Fibroblast of skin of back (primary cell): ENCODE results near the gene NBAS.

Experiments used
- DNase-seq: peaks from one replicate; pipeline ENCODE4 v3.0.0-alpha.2; 2013

NBAS gene

GRCh38 chr2:15205562-15205961, 355.6 kb downstream of the NBAS start:
- no peak for DNase-seq

- DNase-seq, result no peak
These were observed 360.1 kb downstream of the NBAS start for GRCh38 chr2:15201009-15201408.

GRCh38 chr2:15200581-15200980, 360.6 kb downstream of the NBAS start:
- DNase-seq, result no peak

GRCh38 chr2:15198051-15198450, 363.1 kb downstream of the NBAS start:
- no peak for DNase-seq

GRCh38 chr2:15195813-15196212, 365.3 kb downstream of the NBAS start:
- no peak for DNase-seq

GRCh38 chr2:15191789-15192188, 369.3 kb downstream of the NBAS start:
- no peak for DNase-seq

GRCh38 chr2:15189216-15189615, 371.9 kb downstream of the NBAS start:
- DNase-seq, result no peak

- no peak for DNase-seq
These were observed 373.4 kb downstream of the NBAS start for GRCh38 chr2:15187702-15188101.

GRCh38 chr2:15186118-15186517, 375.0 kb downstream of the NBAS start:
- no peak for DNase-seq

- DNase-seq, result no peak
These were observed 376.6 kb downstream of the NBAS start for GRCh38 chr2:15184491-15184890.

- DNase-seq, result no peak
These were observed 378.9 kb downstream of the NBAS start for GRCh38 chr2:15182275-15182674.

GRCh38 chr2:15181092-15181745, 379.9 kb downstream of the NBAS start:
- no peak for DNase-seq

- no peak for DNase-seq
These were observed 380.8 kb downstream of the NBAS start for GRCh38 chr2:15180379-15180778.

- no peak for DNase-seq
These were observed 382.2 kb downstream of the NBAS start for GRCh38 chr2:15178946-15179345.

GRCh38 chr2:15177103-15177502, 384.0 kb downstream of the NBAS start:
- peak; percentile 53 for DNase-seq

GRCh38 chr2:15176604-15177003, 384.5 kb downstream of the NBAS start:
- DNase-seq, result no peak

GRCh38 chr2:15174567-15174966, 386.6 kb downstream of the NBAS start:
- DNase-seq, result no peak

- DNase-seq, result no peak
These were observed 387.6 kb downstream of the NBAS start for GRCh38 chr2:15173501-15173900.

- no peak for DNase-seq
These were observed 388.3 kb downstream of the NBAS start for GRCh38 chr2:15172825-15173224.

GRCh38 chr2:15170070-15170775, 390.9 kb downstream of the NBAS start:
- DNase-seq, result peak; percentile 78

- peak; percentile 98 for DNase-seq
These were observed 391.6 kb downstream of the NBAS start for GRCh38 chr2:15169326-15170069.

GRCh38 chr2:15168116-15168515, 393.0 kb downstream of the NBAS start:
- DNase-seq, result no peak

GRCh38 chr2:15166878-15167277, 394.3 kb downstream of the NBAS start:
- DNase-seq, result no peak

GRCh38 chr2:15163326-15163725, 397.8 kb downstream of the NBAS start:
- DNase-seq, result peak; percentile 22
